Body of pancreas (tissue), 4 donors: ENCODE results near the gene CDC20B.

Experiments used
- CTCF ChIP-seq, 7 experiments: fragments of 450-650 bp in 4 of 7; fragments of 200-600 bp in 3 of 7; sonication (generic) in 3 of 7; IDR thresholded peaks; one replicate each; pipeline ENCODE4 v1.5.1; 2016 to 2019; ENCODE audit warnings: antibody characterized with exemption in 7 of 7
- POLR2A ChIP-seq, 3 donors: fragments of 450-650 bp; IDR thresholded peaks; one replicate each; pipeline ENCODE4 v1.6.1; 2016; ENCODE audit warnings: antibody characterized with exemption in 3 of 3, mild to moderate bottlenecking in 2 of 3

GRCh38 chr5:55064523-55064922 is 108.5 kb downstream of the CDC20B start:
- TF ChIP-seq CTCF (IDR thresholded peaks at IDR 0.05) (no peak), POLR2A (IDR thresholded peaks at IDR 0.05) (no peak)
